GM13977 (cell line): ENCODE results near the gene PIK3R3.

ENCODE experiments used
- DNase-seq: peaks from one replicate; pipeline ENCODE4 v3.0.0; 2012; ENCODE audit warnings: low spot score
- in situ Hi-C: fragments of 300-500 bp; cut with MboI; formaldehyde crosslinking; loops from one replicate; pipeline ENCODE4 v1.12.0; 2022; ENCODE audit warnings: low sequenced_read_pairs, low pct_unique_long_range_greater_than_20kb, mixed read lengths, inconsistent platforms; ENCODE audit not compliant: unreplicated experiment
- TF ChIP-seq, protein P1 (sequence below): IDR thresholded peaks from 2 replicates; pipeline ENCODE4 v1.5.1; 2012; ENCODE audit warnings: mild to moderate bottlenecking, control low read depth; ENCODE audit not compliant: insufficient read depth; ENCODE audit errors: extremely low read depth, missing control alignments

The PIK3R3 gene

DNA sequence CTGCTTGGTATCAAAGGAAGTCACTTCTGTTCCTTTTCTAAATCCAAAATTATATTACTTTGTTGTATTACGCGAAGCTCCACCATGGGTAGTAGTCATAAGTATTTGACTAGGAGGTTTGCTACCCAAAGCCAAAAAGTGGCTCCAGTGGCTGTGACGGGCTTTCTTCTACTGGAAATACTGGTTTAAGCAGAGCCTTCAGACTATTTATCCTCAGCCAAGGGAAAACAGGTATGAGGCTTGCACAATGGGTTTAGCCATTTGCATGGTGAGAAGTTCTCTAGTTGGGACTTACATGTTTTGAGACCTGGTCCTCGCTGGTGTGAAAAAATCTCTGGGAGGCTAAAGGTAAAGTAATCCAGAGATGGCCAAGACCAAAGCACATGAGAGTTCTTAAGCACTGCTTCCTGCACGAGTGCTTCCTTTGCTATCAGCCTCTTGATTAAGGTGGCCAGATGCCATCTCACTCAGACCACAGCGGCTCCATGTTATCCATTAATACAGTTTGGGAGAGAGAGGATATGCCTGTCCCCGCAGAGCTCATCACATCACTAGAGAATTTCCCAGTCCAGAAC, 121.2 kb downstream of the PIK3R3 start:
- TF ChIP-seq, protein P1, sequence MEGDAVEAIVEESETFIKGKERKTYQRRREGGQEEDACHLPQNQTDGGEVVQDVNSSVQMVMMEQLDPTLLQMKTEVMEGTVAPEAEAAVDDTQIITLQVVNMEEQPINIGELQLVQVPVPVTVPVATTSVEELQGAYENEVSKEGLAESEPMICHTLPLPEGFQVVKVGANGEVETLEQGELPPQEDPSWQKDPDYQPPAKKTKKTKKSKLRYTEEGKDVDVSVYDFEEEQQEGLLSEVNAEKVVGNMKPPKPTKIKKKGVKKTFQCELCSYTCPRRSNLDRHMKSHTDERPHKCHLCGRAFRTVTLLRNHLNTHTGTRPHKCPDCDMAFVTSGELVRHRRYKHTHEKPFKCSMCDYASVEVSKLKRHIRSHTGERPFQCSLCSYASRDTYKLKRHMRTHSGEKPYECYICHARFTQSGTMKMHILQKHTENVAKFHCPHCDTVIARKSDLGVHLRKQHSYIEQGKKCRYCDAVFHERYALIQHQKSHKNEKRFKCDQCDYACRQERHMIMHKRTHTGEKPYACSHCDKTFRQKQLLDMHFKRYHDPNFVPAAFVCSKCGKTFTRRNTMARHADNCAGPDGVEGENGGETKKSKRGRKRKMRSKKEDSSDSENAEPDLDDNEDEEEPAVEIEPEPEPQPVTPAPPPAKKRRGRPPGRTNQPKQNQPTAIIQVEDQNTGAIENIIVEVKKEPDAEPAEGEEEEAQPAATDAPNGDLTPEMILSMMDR: no peak
- in situ Hi-C loops: no loop called here

DNA sequence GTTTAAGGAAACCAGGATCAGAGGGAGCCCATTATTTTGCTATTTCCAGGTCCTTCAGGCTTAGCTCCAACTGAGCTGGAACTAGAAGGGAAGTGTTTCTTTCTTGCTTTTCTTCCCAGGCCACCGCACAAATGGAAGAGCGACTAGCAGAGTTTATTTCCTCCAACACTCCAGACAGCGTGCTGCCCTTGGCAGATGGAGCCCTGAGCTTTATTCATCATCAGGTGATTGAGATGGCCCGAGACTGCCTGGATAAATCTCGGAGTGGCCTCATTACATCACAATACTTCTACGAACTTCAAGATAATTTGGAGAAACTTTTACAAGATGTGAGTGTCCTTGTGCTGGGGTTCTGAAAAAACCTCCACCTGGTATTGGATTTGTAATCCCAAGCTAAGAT, 121.8 kb downstream of the PIK3R3 start:
- DNase-seq: no peak
- in situ Hi-C loops: no loop called here
- TF ChIP-seq, protein P1: no peak

More for the DNA sequence above, 121.2 kb downstream of the PIK3R3 start:
- no peak for DNase-seq

DNA sequence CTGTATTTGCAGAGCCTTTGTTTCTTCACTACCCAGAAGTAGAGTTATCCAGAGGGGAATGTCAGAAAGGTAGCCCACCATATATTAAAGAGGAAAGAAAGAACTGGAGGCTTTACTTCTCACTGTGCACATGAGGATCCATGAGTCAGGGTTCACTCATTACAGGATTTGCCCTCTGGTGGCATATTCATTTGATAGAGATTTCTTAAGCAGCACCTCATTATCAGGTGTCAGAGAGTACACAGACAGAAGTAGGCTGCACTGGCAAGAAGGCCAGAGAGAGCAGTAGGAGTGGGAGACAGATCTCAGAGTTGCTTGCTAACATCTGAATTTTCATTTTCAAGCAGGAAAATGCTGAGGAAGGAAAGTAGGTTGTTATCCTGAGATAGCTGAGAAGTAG, 123.8 kb downstream of the PIK3R3 start:
- no peak for DNase-seq
- TF ChIP-seq, protein P1: no peak
- in situ Hi-C loops: no loop called here

DNA sequence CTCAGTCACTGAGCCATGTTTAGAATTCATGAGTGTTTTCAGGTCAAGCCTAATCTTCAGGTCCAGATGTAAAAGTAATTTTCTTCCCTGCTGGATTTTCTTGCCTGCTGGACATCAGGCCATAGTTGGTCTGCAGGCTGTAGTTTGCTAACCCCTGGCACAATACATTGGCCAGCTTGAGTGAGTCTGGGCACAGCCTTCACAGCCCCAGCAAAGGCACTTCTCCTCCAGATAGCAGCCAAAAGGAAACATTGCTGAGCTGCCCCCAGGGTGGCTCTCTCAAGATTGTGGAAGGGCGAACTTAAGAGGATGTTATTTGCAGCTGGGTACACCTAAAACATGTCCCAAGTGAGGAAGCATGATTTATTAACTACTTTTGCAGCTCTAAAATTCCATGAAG, 126.8 kb downstream of the PIK3R3 start:
- TF ChIP-seq, protein P1: no peak
- no peak for DNase-seq

DNA sequence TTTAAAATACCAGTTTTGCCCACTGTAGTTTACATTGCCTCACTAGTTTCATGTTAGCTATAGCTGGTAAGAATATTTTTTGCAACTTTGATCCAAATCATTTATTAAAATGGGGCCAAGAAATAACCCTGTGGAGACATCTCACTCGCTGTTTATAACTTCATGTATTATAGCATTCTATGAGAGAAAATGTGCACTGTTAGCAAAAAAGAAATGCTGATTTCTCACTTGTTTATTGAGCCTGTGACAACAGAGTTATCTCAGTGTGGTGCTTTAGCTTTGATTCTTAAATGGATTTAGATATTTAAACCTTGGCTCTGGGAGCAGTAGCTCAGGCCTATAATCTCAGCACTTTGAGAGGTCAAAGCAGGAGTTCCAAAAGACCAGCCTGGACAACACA, 127.9 kb downstream of the PIK3R3 start:
- no peak for DNase-seq
- in situ Hi-C loops: no loop called here
- TF ChIP-seq, protein P1: no peak

More for the DNA sequence above, 126.8 kb downstream of the PIK3R3 start:
- in situ Hi-C loops: no loop called here

DNA sequence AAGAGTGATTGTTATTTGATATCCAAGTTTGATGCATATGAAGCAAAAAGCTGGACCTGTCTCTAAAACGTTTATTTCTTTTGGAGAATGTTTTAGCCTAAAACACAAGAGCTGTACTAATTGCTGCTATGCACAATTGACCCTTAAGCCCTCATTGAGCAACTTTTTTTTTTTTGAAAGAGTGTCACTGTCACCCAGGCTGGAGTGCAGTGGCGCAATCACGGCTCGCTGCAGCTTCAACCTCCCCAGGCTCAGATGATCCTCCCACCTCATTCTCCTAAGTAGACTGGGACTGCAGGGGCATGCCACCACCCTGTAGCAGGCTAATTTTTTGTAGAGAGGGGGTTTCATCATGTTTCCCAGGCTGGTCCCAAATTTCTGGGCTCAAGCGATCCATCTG, 129.1 kb downstream of the PIK3R3 start:
- in situ Hi-C loops: no loop called here
- TF ChIP-seq, protein P1: no peak
- DNase-seq: no peak
